Effector memory CD4-positive, alpha-beta T cell (primary cell): ENCODE results near the gene C3orf18.

Source experiments
- DNase-seq, 3 donors: peaks; one replicate each; pipeline ENCODE4 v3.0.0-alpha.2; 2020
- H3K27ac ChIP-seq: 2 replicates; pipeline ENCODE4 v1.7.0; 2013; ENCODE audit warnings: mild to moderate bottlenecking, low read length, moderate library complexity; ENCODE audit not compliant: insufficient read depth, poor library complexity, severe bottlenecking
- H3K27me3 ChIP-seq: replicated peaks from 2 replicates; pipeline ENCODE4 v1.7.0; 2013; ENCODE audit warnings: mild to moderate bottlenecking, low read length; ENCODE audit not compliant: insufficient read depth, control insufficient read depth, poor library complexity, severe bottlenecking
- H3K36me3 ChIP-seq: 2 replicates; pipeline ENCODE4 v1.7.0; 2013; ENCODE audit warnings: mild to moderate bottlenecking, low read length, moderate library complexity; ENCODE audit not compliant: control insufficient read depth, insufficient read depth
- H3K4me1 ChIP-seq: 2 replicates; pipeline ENCODE4 v1.7.0; 2013; ENCODE audit warnings: low read length, mild to moderate bottlenecking; ENCODE audit not compliant: control insufficient read depth, insufficient read depth, poor library complexity, severe bottlenecking
- H3K4me3 ChIP-seq: 2 replicates; pipeline ENCODE4 v1.7.0; 2013; ENCODE audit warnings: low read length, low read depth, mild to moderate bottlenecking; ENCODE audit not compliant: insufficient read depth, poor library complexity, severe bottlenecking
- H3K9me3 ChIP-seq: 2 replicates; pipeline ENCODE4 v1.7.0; 2013; ENCODE audit warnings: mild to moderate bottlenecking, low read length, moderate library complexity; ENCODE audit not compliant: control insufficient read depth

C3orf18 gene

DNA sequence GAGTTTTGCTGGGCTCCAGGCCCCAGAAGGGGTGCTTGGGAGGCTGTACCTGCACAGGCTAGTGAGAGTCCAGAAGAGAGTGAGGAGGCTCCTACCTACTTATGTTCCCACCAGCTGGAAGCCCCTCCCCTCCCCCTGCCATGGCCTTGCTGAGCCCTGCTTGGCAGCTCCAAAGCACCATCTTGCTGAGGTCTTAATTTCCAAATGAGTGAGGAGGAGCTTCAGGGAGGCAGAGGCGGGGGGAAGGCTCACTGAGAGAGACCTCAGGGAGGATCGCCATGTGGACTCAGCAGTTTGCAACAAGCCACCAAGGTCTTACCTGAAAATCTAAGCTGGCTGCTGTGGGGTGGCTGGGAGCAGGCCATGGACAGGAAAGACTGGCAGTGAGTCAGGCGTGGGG lies 55.4 kb downstream of the C3orf18 start:
- Histone ChIP-seq H3K4me3 (no peak overlapping the region), H3K27ac (no peak overlapping the region), H3K9me3 (no peaks in the 10 kb centered on the region), H3K27me3 (no peaks in the 10 kb centered on the region), H3K4me1 (no peaks in the 10 kb centered on the region), H3K36me3 (no peaks in the 10 kb centered on the region)
- no peak for DNase-seq

DNA sequence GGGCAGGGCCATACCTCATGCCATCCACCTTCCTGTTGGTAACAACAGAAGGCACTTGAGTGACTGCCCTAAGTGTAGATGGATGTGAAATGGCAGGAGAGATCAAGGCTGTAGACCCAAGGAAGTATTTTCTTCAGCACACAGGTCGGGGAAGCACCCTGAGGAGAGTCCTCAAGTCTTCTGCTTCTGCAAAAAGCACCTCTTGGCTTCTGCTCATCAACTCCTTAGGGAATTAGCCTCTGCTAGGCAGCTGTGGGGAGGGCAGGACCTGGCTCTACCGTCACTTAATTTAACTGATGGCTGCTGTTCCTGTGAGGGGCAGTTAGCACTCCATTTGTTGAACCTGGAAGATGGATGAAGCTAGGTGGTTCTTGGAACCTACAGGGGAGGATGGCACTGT lies 57.2 kb downstream of the C3orf18 start:
- H3K36me3 ChIP-seq: no peaks in the 10 kb centered on the region
- no peaks in the 10 kb centered on the region for H3K4me1 ChIP-seq
- DNase-seq: no peak
- H3K27ac ChIP-seq: no peak overlapping the region
- H3K9me3 ChIP-seq: no peaks in the 10 kb centered on the region
- H3K27me3 ChIP-seq: no peaks in the 10 kb centered on the region
- no peak overlapping the region for H3K4me3 ChIP-seq

DNA sequence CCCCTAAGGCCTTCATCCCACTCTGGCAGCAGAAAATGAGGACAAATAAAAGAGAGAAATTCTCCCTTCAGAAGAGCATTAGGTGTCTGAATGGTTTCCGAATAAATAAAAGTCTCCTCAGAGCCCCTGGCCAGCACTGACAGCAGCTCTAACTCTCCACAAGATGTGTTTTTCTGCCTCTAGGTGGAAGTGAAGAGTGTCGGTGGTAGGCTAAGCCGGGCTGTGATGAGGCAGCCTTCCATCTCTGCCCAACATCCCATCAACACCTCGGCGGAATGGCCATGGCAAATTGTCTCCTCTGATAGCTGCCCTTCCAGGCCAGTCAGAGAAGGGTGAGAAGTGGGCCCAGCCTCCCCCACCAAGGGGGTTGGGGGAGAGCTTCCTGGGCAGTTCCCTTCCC lies 57.8 kb downstream of the C3orf18 start:
- H3K4me3 ChIP-seq: no peak overlapping the region
- DNase-seq: no peak
- no peaks in the 10 kb centered on the region for H3K4me1 ChIP-seq
- H3K27me3 ChIP-seq: no peaks in the 10 kb centered on the region
- no peaks in the 10 kb centered on the region for H3K9me3 ChIP-seq
- no peaks in the 10 kb centered on the region for H3K36me3 ChIP-seq
- no peak overlapping the region for H3K27ac ChIP-seq

DNA sequence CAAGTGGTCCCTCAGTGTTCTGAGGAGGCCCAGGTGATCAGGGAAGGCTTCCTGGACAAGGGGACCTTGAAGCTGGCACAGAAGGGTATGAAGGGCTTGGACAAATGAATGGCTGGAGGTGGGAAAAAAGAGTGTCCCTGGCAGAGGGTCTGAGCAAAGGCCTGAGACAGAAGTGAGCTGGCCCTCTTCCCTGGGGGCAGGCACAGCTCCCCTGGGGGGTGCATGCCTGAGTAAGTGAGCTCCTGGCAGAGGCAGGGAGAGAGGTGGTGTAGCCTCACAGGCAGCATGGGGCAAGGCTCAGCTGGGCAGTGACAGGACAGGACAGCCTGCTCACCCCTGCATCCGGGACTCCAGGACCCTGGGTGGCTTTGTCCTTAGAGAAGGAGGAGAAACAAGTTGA lies 58.7 kb downstream of the C3orf18 start:
- Histone ChIP-seq H3K4me3 (no peak overlapping the region), H3K4me1 (no peaks in the 10 kb centered on the region), H3K27ac (no peak overlapping the region), H3K27me3 (no peaks in the 10 kb centered on the region), H3K36me3 (no peaks in the 10 kb centered on the region), H3K9me3 (no peaks in the 10 kb centered on the region)
- DNase-seq: no peak
